ENCODE measurements around the gene IGFBP2. TPM values are rescaled to one million over a fixed set of nuclear protein-coding genes. Genes with fewer than 3 reads are reported as not detected.

Gene IGFBP2
- total and polyA plus RNA-seq, 7 experiments from 2014 or later, result 0.18 to 58.9 TPM; not detected in 5

GRCh38 chr2:216696321-216696720 is 63.1 kb downstream of the IGFBP2 start:
- CTCF ChIA-PET, result no interaction called here
- no peaks in the 10 kb centered on the region for H3K36me3 Mint-ChIP-seq
- Histone ChIP-seq H3K36me3 (ENCODE audit: control insufficient read depth in 2 of 3, insufficient read depth in 3 of 3, low read length in 3 of 3) (no peaks in the 10 kb centered on the region), H3K27me3 (ENCODE audit: control insufficient read depth in 2 of 2, insufficient read depth in 2 of 2, low read length in 2 of 2) (peaks cover 3 to 7% of the 10 kb centered on the region in 2 donors), H3K27ac (ENCODE audit: low read depth, low read length) (no peak overlapping the region), H3K9me3 (ENCODE audit: control insufficient read depth in 2 of 3, low read length in 3 of 3) (no peaks in the 10 kb centered on the region), H3K4me1 (ENCODE audit: control insufficient read depth in 2 of 2, insufficient read depth in 2 of 2, low read length in 2 of 2) (peaks cover 10 to 23% of the 10 kb centered on the region in 2 donors), H3K4me3 (ENCODE audit: low read length) (no peak overlapping the region)
- POLR2A ChIA-PET, result no interaction called here
- H3K9me3 Mint-ChIP-seq, result no peaks in the 10 kb centered on the region
- DNase-seq (no peak), ATAC-seq (no peak)
- H3K27ac Mint-ChIP-seq, result no peak overlapping the region
- peaks cover 9 to 45% (median 33%) of the 10 kb centered on the region in 7 donors for H3K4me1 Mint-ChIP-seq
- peak overlapping the region in 2 of 10 donors; percentile 5 to 37 for H3K4me3 Mint-ChIP-seq
- intact Hi-C loops (cut with micrococcal nuclease), result loop anchor here (1.0 to 10.0 kb wide), 6 partner anchors 12 to 1061 kb away; no protein-coding TSS in a partner anchor
- peaks cover 17 to 55% (median 44%) of the 10 kb centered on the region in 5 donors for H3K27me3 Mint-ChIP-seq

DNA sequence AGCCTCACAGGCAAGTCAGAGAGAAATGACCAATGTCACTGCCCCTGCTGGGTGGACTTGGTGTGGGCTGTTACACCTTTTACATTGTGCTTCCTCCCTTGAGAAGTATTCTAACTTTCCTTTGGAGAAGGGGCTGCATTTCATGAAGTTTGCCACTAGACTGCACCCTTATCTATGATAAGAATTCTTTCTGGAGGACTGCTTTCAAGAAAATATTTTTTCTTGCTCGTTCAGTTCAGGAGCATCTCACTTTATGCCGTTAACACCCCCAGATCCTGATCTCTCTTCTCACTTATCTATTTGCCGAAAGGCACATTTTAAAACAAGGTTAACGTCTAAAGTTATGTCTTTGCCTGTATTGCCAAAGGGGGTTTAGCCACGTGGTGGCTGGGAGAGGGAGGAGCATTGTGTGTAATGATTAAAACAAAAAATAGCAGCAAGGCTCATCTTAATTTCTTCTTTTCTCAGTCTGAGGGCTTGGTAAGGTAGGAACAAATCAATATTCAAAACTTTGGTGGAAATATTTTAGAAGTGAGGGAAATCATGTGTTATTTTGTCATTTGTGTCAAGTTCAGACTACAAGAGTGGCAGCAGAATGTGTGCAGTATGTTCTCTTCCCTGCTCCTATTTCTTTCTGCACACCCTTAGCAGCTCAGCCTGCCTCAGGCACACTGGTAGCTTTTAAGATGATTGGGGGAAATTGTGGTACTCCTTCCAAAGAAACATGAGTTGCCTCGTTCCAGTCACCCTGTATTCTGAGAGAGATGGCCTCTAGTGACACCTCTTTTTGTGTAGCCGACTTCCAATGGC is 63.7 kb downstream of the IGFBP2 start:
- Mint-ChIP-seq H3K4me1 (peaks cover 5 to 39% (median 28%) of the 10 kb centered on the region in 7 donors), H3K27me3 (peaks cover 15 to 53% (median 41%) of the 10 kb centered on the region in 5 donors), H3K36me3 (no peaks in the 10 kb centered on the region), H3K9me3 (no peaks in the 10 kb centered on the region), H3K27ac (no peak overlapping the region), H3K4me3 (peak overlapping the region in 3 of 10 donors; percentile 0 to 59 (median 12))
- Histone ChIP-seq H3K4me1 (ENCODE audit: control insufficient read depth in 2 of 2, insufficient read depth in 2 of 2, low read length in 2 of 2) (peaks cover 10 to 19% of the 10 kb centered on the region in 2 donors), H3K9me3 (ENCODE audit: control insufficient read depth in 2 of 3, low read length in 3 of 3) (no peaks in the 10 kb centered on the region), H3K27ac (ENCODE audit: low read depth, low read length) (no peak overlapping the region), H3K27me3 (ENCODE audit: control insufficient read depth in 2 of 2, insufficient read depth in 2 of 2, low read length in 2 of 2) (peaks cover 3 to 7% of the 10 kb centered on the region in 2 donors), H3K36me3 (ENCODE audit: control insufficient read depth in 2 of 3, insufficient read depth in 3 of 3, low read length in 3 of 3) (no peaks in the 10 kb centered on the region), H3K4me3 (ENCODE audit: low read length) (no peak overlapping the region)
- DNase-seq (no peak), ATAC-seq (no peak)
- POLR2A ChIA-PET, result no interaction called here
- CTCF ChIA-PET, result no interaction called here
- intact Hi-C loops (cut with micrococcal nuclease), result loop anchor here (1.0 to 10.0 kb wide), 6 partner anchors 11 to 1060 kb away; no protein-coding TSS in a partner anchor

GRCh38 chr2:216698293-216698692 is 65.1 kb downstream of the IGFBP2 start:
- CTCF ChIA-PET, result interaction anchor here (0.8 to 1.3 kb wide), 3 partner anchors 11 to 1058 kb away, joined by 3 to 5 read pairs (median 3); no protein-coding TSS in a partner anchor
- peaks cover 3 to 7% of the 10 kb centered on the region in 2 donors for H3K27me3 ChIP-seq (ENCODE audit: control insufficient read depth in 2 of 2, insufficient read depth in 2 of 2, low read length in 2 of 2)
- H3K36me3 ChIP-seq (ENCODE audit: control insufficient read depth in 2 of 3, insufficient read depth in 3 of 3, low read length in 3 of 3), result no peaks in the 10 kb centered on the region
- ATAC-seq (no peak), DNase-seq (no peak)
- no peaks in the 10 kb centered on the region for H3K9me3 Mint-ChIP-seq
- POLR2A ChIA-PET, result no interaction called here
- intact Hi-C loops (cut with micrococcal nuclease), result loop anchor here (1.0 to 10.0 kb wide), 4 partner anchors 527 to 1059 kb away; no protein-coding TSS in a partner anchor
- H3K4me3 Mint-ChIP-seq, result no peak overlapping the region
- peaks cover 5 to 43% (median 35%) of the 10 kb centered on the region in 5 donors for H3K27me3 Mint-ChIP-seq
- H3K4me1 ChIP-seq (ENCODE audit: control insufficient read depth in 2 of 2, insufficient read depth in 2 of 2, low read length in 2 of 2), result peaks cover 0 to 11% of the 10 kb centered on the region in 2 donors
- H3K36me3 Mint-ChIP-seq, result no peaks in the 10 kb centered on the region
- H3K4me3 ChIP-seq (ENCODE audit: low read length), result no peak overlapping the region
- H3K9me3 ChIP-seq (ENCODE audit: control insufficient read depth in 2 of 3, low read length in 3 of 3), result no peaks in the 10 kb centered on the region
- no peak overlapping the region for H3K27ac Mint-ChIP-seq
- peaks cover 0 to 26% (median 17%) of the 10 kb centered on the region in 7 donors for H3K4me1 Mint-ChIP-seq
- no peak overlapping the region for H3K27ac ChIP-seq (ENCODE audit: low read depth, low read length)

GRCh38 chr2:216698895-216699294 is 65.7 kb downstream of the IGFBP2 start:
- Histone ChIP-seq H3K4me1 (ENCODE audit: control insufficient read depth in 2 of 2, insufficient read depth in 2 of 2, low read length in 2 of 2) (peaks cover 0 to 7% of the 10 kb centered on the region in 2 donors), H3K27me3 (ENCODE audit: control insufficient read depth in 2 of 2, insufficient read depth in 2 of 2, low read length in 2 of 2) (peaks cover 3 to 4% of the 10 kb centered on the region in 2 donors), H3K4me3 (ENCODE audit: low read length) (no peak overlapping the region), H3K9me3 (ENCODE audit: control insufficient read depth in 2 of 3, low read length in 3 of 3) (no peaks in the 10 kb centered on the region), H3K36me3 (ENCODE audit: control insufficient read depth in 2 of 3, insufficient read depth in 3 of 3, low read length in 3 of 3) (no peaks in the 10 kb centered on the region), H3K27ac (ENCODE audit: low read depth, low read length) (no peak overlapping the region)
- no peaks in the 10 kb centered on the region for H3K9me3 Mint-ChIP-seq
- H3K36me3 Mint-ChIP-seq, result no peaks in the 10 kb centered on the region
- intact Hi-C loops (cut with micrococcal nuclease), result loop anchor here (1.0 to 10.0 kb wide), 7 partner anchors 443 to 1058 kb away; no protein-coding TSS in a partner anchor
- ATAC-seq (peak; percentile 40), DNase-seq (peak in 5 of 9 donors; percentile 19 to 40 (median 26))
- POLR2A ChIA-PET, result no interaction called here
- no peak overlapping the region for H3K4me3 Mint-ChIP-seq
- H3K4me1 Mint-ChIP-seq, result peaks cover 0 to 21% (median 12%) of the 10 kb centered on the region in 7 donors
- H3K27me3 Mint-ChIP-seq, result peaks cover 5 to 37% (median 30%) of the 10 kb centered on the region in 5 donors
- H3K27ac Mint-ChIP-seq, result no peak overlapping the region
- CTCF ChIA-PET, result interaction anchor here (0.8 to 1.3 kb wide), 3 partner anchors 12 to 1057 kb away, joined by 3 to 5 read pairs (median 3); no protein-coding TSS in a partner anchor

GRCh38 chr2:216700088-216700567 is 66.9 kb downstream of the IGFBP2 start:
- Mint-ChIP-seq H3K36me3 (no peaks in the 10 kb centered on the region), H3K4me1 (peaks cover 0 to 11% (median 4%) of the 10 kb centered on the region in 7 donors), H3K4me3 (no peak overlapping the region), H3K27me3 (peaks cover 5 to 29% (median 20%) of the 10 kb centered on the region in 5 donors), H3K27ac (no peak overlapping the region), H3K9me3 (no peaks in the 10 kb centered on the region)
- peaks cover 0 to 3% of the 10 kb centered on the region in 2 donors for H3K27me3 ChIP-seq (ENCODE audit: control insufficient read depth in 2 of 2, insufficient read depth in 2 of 2, low read length in 2 of 2)
- DNase-seq (no peak), ATAC-seq (no peak)
- intact Hi-C loops (cut with micrococcal nuclease), result no loop called here
- no peak overlapping the region for H3K4me3 ChIP-seq (ENCODE audit: low read length)
- no peaks in the 10 kb centered on the region for H3K4me1 ChIP-seq (ENCODE audit: control insufficient read depth in 2 of 2, insufficient read depth in 2 of 2, low read length in 2 of 2)
- H3K36me3 ChIP-seq (ENCODE audit: control insufficient read depth in 2 of 3, insufficient read depth in 3 of 3, low read length in 3 of 3), result no peaks in the 10 kb centered on the region
- H3K27ac ChIP-seq (ENCODE audit: low read depth, low read length), result no peak overlapping the region
- no peaks in the 10 kb centered on the region for H3K9me3 ChIP-seq (ENCODE audit: control insufficient read depth in 2 of 3, low read length in 3 of 3)
- CTCF ChIA-PET, result interaction anchor here (0.5 to 1.9 kb wide), 3 partner anchors 132 to 1015 kb away, joined by 3 to 4 read pairs (median 4); no protein-coding TSS in a partner anchor
- POLR2A ChIA-PET, result no interaction called here

DNA sequence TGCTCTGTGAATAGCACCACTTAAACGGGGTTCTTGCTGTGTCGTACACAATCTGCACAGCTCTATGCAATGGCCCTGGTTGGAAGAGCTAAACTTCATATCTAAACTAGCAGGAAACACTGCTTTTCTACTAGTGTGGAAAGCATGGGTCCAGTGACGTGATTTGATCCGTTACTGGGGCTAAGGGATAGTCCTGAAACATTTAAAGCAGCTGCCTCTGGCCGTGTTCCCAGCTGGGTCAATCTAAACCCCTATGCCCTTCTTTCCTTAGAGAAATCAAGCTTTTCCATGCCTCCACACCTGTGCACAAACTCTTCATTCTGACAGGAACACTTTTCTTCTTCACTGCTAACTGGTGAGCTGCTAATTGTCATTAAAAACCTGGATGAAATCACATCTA is 67.6 kb downstream of the IGFBP2 start:
- ATAC-seq (no peak), DNase-seq (no peak)
- ChIA-PET CTCF (interaction anchor here (1.1 to 1.9 kb wide), 2 partner anchors 1013 to 1015 kb away, joined by 4 read pairs; no protein-coding TSS in a partner anchor), POLR2A (no interaction called here)
- Mint-ChIP-seq H3K4me1 (peaks cover 0 to 11% (median 4%) of the 10 kb centered on the region in 7 donors), H3K27me3 (peaks cover 5 to 27% (median 17%) of the 10 kb centered on the region in 5 donors), H3K27ac (no peak overlapping the region), H3K4me3 (no peak overlapping the region), H3K9me3 (no peaks in the 10 kb centered on the region), H3K36me3 (no peaks in the 10 kb centered on the region)
- Histone ChIP-seq H3K9me3 (ENCODE audit: control insufficient read depth in 2 of 3, low read length in 3 of 3) (no peaks in the 10 kb centered on the region), H3K36me3 (ENCODE audit: control insufficient read depth in 2 of 3, insufficient read depth in 3 of 3, low read length in 3 of 3) (no peaks in the 10 kb centered on the region), H3K4me1 (ENCODE audit: control insufficient read depth in 2 of 2, insufficient read depth in 2 of 2, low read length in 2 of 2) (no peaks in the 10 kb centered on the region), H3K27ac (ENCODE audit: low read depth, low read length) (no peak overlapping the region), H3K27me3 (ENCODE audit: control insufficient read depth in 2 of 2, insufficient read depth in 2 of 2, low read length in 2 of 2) (no peaks in the 10 kb centered on the region), H3K4me3 (ENCODE audit: low read length) (no peak overlapping the region)
- intact Hi-C loops (cut with micrococcal nuclease), result no loop called here
